Glutamatergic neuron (in vitro differentiated cells): ENCODE data around the gene KDM3A. TPM values are rescaled to one million over a fixed set of nuclear protein-coding genes. Genes with fewer than 3 reads are reported as not detected.

Experiments used
- DNase-seq: peaks from one replicate; pipeline ENCODE4 v3.0.0; 2022
- H3K27ac Mint-ChIP-seq: one replicate; pipeline ENCODE4 v1.8.0; 2020; ENCODE audit warnings: mild to moderate bottlenecking, mixed read lengths, inconsistent platforms; ENCODE audit not compliant: unreplicated experiment
- H3K27me3 Mint-ChIP-seq: one replicate; pipeline ENCODE4 v1.8.0; 2020; ENCODE audit warnings: mild to moderate bottlenecking, moderate library complexity, mixed read lengths, inconsistent platforms; ENCODE audit not compliant: unreplicated experiment
- H3K36me3 Mint-ChIP-seq: one replicate; pipeline ENCODE4 v1.8.0; 2020; ENCODE audit warnings: mild to moderate bottlenecking, mixed read lengths, inconsistent platforms; ENCODE audit not compliant: unreplicated experiment
- H3K4me1 Mint-ChIP-seq: one replicate; pipeline ENCODE4 v1.8.0; 2020; ENCODE audit warnings: mild to moderate bottlenecking, low read depth, mixed read lengths, inconsistent platforms; ENCODE audit not compliant: unreplicated experiment
- H3K4me3 Mint-ChIP-seq: one replicate; pipeline ENCODE4 v1.8.0; 2020; ENCODE audit warnings: mild to moderate bottlenecking, mixed read lengths, inconsistent platforms; ENCODE audit not compliant: unreplicated experiment
- H3K9me3 Mint-ChIP-seq: one replicate; pipeline ENCODE4 v1.8.0; 2020; ENCODE audit warnings: mild to moderate bottlenecking, moderate library complexity, mixed read lengths, inconsistent platforms; ENCODE audit not compliant: unreplicated experiment
- total RNA-seq: library from RNA; stranded (reverse); fragmentation: NEBNext Ultra II Directional; extraction: Animal tissue kit (Norgen Biotek cat#: 25700); gene quantifications from one replicate; pipeline ENCODE4 v1.2.1, GENCODE V29; 2021; ENCODE audit not compliant: unreplicated experiment
- TF ChIP-seq, protein P1 (sequence below): fragments of 200-600 bp; sonication (generic); IDR thresholded peaks from one replicate; pipeline ENCODE4 v1.5.0; 2021; ENCODE audit not compliant: partially characterized antibody, unreplicated experiment

KDM3A gene
- total RNA-seq, 1 donor from 2014 or later = 80.3 TPM

DNA sequence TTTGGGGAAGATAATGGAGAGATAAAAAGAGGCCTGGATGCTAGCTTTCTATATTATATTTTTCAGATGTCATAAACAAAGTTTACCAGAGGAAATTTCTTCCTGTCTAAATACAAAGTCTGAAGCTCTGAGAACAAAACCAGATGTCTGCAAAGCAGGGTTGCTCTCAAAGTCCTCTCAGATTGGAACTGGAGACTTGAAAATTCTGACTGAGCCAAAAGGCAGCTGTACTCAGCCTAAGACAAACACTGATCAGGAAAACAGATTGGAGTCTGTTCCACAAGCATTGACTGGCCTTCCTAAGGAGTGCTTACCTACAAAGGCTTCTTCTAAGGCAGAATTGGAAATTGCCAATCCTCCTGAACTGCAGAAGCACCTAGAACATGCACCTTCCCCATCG, 25.1 kb downstream of the KDM3A start:
- Mint-ChIP-seq H3K27ac (no peak overlapping the region), H3K9me3 (no peaks in the 10 kb centered on the region), H3K4me1 (no peaks in the 10 kb centered on the region), H3K27me3 (peaks cover 2% of the 10 kb centered on the region), H3K36me3 (no peaks in the 10 kb centered on the region), H3K4me3 (no peak overlapping the region)
- TF ChIP-seq, protein P1, sequence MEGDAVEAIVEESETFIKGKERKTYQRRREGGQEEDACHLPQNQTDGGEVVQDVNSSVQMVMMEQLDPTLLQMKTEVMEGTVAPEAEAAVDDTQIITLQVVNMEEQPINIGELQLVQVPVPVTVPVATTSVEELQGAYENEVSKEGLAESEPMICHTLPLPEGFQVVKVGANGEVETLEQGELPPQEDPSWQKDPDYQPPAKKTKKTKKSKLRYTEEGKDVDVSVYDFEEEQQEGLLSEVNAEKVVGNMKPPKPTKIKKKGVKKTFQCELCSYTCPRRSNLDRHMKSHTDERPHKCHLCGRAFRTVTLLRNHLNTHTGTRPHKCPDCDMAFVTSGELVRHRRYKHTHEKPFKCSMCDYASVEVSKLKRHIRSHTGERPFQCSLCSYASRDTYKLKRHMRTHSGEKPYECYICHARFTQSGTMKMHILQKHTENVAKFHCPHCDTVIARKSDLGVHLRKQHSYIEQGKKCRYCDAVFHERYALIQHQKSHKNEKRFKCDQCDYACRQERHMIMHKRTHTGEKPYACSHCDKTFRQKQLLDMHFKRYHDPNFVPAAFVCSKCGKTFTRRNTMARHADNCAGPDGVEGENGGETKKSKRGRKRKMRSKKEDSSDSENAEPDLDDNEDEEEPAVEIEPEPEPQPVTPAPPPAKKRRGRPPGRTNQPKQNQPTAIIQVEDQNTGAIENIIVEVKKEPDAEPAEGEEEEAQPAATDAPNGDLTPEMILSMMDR = no peak
- DNase-seq = no peak

DNA sequence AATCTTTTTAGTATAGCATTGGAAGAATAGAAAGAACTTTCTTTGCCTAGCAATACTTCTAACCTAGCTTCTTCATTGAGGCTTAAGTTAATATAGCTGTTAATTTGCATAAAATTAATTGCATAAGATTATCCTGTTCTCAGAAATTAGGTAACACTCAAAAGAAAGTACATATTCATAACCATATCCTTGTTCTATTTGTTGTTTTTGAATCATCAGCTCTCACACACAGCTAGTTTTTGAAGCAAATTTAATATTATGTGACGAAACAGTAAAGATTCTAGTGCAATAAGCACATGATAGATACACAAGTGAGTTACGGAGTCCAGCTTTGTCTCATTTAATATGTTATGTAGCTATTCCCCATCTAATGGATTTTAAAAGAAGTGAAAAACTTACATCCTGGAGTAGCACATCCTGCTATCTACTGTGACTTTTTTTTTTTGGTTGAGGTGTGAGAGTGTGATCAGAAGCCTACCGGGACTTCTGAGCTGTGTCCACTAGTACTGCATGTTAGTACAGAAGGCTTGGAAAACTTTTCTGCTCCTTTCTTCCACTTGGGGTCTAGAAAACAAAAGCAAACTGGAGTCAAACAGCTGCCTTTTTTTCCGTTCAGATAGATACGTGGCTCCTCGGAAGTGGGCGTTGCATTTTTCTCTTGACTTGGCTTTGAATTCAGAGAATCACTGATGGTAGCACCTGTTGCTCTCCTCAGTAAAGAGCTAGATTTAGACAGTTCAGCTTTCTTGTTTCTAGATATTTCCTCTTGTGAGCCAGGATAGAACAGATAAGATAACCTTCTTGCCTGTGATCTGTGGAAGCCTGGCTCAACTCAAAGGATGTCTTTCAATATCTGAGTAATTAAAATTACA, 27.2 kb downstream of the KDM3A start:
- H3K27ac Mint-ChIP-seq = no peak overlapping the region
- H3K4me3 Mint-ChIP-seq = no peak overlapping the region
- no peaks in the 10 kb centered on the region for H3K9me3 Mint-ChIP-seq
- peaks cover 2% of the 10 kb centered on the region for H3K27me3 Mint-ChIP-seq
- H3K36me3 Mint-ChIP-seq = no peaks in the 10 kb centered on the region
- DNase-seq = no peak
- TF ChIP-seq, protein P1 = no peak
- no peaks in the 10 kb centered on the region for H3K4me1 Mint-ChIP-seq

DNA sequence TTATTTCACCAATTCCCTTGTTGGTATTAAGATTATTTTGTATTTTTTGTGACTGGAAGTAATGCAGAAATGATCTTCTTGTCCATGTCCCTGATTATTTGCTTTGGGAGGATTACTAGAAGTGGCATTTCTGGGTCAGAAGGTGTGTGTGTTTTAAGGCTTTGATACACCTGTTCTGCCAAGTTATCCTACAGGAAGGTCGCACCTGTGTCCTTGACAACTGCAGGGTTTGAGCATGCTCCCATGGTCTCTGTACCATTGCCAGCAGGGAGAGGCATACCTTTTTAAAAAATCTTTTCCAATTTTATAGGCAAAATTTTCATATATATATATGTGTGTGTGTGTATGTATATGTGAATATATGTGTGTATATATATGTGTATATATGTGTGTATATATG, 29.7 kb downstream of the KDM3A start:
- Mint-ChIP-seq H3K27ac (no peak overlapping the region), H3K27me3 (no peaks in the 10 kb centered on the region), H3K36me3 (no peaks in the 10 kb centered on the region), H3K4me3 (no peak overlapping the region), H3K4me1 (no peaks in the 10 kb centered on the region), H3K9me3 (no peaks in the 10 kb centered on the region)
- TF ChIP-seq, protein P1 = no peak
- DNase-seq = no peak

DNA sequence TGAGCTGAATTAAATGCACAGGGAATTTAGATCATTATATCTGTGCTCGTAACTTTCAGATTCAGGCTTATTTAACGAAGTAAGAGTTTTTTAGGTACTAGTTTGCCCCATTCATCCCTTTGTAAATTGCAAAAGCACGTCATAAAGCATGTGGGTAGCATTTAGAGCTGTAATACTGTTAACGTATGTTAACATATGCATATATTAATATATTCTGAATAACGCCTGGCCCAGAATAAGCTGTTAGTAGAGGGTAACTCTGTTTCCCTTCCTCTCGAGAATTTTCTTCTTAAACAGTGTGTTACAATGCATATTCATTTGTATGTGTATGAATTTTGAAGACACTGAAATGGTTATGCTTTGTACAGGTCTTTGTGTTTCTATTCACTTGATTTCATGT, 30.5 kb downstream of the KDM3A start:
- TF ChIP-seq, protein P1 = no peak
- Mint-ChIP-seq H3K9me3 (no peaks in the 10 kb centered on the region), H3K27me3 (no peaks in the 10 kb centered on the region), H3K4me3 (no peak overlapping the region), H3K4me1 (no peaks in the 10 kb centered on the region), H3K27ac (no peak overlapping the region), H3K36me3 (no peaks in the 10 kb centered on the region)
- DNase-seq = no peak

DNA sequence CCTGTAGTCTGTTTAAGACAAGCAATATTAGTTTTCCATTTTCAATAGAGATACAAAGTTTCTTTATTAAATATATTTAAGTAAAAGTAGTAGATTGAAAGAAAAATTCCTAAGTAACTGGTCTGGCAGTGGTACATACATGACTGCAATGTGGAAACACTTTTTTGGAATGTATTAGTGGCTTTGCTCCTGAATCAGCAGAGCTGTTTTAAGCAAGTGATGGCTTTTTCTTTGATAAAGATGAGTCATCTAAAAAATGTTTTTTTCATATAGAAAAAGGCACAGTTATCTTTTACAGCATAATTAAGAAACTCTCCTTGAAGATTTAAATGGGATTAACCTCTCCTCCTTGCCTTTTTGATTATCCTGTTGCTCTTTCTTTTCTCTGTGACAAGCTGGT, 34.9 kb downstream of the KDM3A start:
- TF ChIP-seq, protein P1 = no peak
- Mint-ChIP-seq H3K36me3 (no peaks in the 10 kb centered on the region), H3K9me3 (no peaks in the 10 kb centered on the region)

More for the DNA sequence above, 34.9 kb downstream of the KDM3A start:
- Mint-ChIP-seq H3K27ac (no peak overlapping the region), H3K4me3 (no peak overlapping the region), H3K27me3 (no peaks in the 10 kb centered on the region), H3K4me1 (no peaks in the 10 kb centered on the region)
- DNase-seq = no peak
